GM12873 (cell line): Measurements from ENCODE around the gene LITAFD.

Experiments
- TF ChIP-seq, protein P1 (sequence below): IDR thresholded peaks from 2 replicates; pipeline ENCODE4 v1.5.1; 2012; ENCODE audit warnings: low read depth, mild to moderate bottlenecking, moderate library complexity, low read length, control low read depth; ENCODE audit not compliant: insufficient read depth; ENCODE audit errors: missing control alignments

LITAFD gene

DNA sequence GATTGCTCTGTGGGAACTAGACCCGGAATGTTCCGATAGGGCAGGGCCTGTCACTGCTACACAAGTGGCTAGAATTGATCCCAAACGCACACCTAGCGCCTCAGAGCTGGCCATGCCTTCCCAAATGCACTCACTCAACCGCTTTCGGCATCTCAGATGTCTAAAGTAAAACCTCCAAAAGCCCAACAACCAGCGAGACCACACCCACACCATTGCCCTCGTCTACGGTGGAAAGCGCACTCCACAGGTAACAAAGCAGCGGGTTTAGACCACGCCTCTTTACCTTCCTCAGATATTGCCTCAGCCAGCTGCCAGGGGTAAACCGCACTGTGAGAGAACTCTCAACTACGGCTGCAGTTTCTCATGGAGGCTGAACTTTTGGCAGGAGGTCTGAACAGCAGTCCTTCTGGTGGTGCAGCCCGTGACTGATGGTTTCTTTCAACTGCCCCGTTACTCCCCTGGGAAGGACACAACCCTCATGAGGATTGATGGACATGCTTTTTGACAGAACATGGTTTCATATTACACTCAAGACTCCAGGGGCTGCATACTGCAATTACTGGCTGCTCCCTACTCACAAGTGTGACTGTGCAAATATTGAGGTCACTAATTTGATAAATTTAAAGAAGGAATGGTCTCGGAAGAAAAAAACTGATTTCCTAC is 47.1 kb downstream of the LITAFD start:
- TF ChIP-seq, protein P1, sequence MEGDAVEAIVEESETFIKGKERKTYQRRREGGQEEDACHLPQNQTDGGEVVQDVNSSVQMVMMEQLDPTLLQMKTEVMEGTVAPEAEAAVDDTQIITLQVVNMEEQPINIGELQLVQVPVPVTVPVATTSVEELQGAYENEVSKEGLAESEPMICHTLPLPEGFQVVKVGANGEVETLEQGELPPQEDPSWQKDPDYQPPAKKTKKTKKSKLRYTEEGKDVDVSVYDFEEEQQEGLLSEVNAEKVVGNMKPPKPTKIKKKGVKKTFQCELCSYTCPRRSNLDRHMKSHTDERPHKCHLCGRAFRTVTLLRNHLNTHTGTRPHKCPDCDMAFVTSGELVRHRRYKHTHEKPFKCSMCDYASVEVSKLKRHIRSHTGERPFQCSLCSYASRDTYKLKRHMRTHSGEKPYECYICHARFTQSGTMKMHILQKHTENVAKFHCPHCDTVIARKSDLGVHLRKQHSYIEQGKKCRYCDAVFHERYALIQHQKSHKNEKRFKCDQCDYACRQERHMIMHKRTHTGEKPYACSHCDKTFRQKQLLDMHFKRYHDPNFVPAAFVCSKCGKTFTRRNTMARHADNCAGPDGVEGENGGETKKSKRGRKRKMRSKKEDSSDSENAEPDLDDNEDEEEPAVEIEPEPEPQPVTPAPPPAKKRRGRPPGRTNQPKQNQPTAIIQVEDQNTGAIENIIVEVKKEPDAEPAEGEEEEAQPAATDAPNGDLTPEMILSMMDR: no peak

DNA sequence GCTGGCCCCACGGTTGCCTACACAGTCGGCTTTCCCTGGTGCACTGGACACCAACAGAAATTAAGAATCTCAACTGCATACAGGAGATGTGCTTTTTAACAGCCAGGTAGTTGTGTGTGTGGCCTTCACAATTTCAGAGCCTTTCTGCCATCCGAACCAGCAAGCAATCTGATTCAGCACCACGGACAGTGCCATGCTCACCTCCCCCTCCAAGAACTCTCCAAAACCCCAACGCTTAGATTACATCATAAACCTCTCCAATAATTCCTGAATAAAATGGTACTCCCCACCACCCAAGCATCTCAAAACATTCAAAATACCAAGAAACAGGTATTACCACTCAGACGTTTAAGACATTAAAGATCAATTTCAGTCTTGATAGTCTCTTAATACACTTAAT is 49.7 kb downstream of the LITAFD start:
- TF ChIP-seq, protein P1: no peak

DNA sequence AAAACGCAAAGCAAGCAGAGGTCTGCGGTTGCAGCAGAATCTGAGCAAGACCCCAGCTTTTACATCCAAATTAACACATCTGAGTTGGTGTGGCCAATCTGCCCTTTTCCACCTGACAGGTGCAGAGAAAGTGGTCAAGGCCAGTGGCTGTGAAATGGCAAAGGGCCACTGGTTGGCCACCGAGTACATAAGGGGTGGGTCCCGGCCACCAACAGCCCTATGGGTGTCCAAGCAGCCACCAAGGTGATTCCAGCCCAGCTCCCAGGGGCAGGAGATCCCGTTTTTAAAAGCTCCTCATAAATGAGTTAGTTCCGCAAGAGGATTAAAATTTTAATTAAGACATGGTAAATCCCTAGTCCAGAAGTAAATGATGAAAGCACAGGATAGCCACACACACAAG is 52.5 kb downstream of the LITAFD start:
- TF ChIP-seq, protein P1: no peak
